ENCODE results near the gene PTPN20.

GRCh38 chr10:47024046-47024322, 112.8 kb downstream of the PTPN20 start:
- no peak for TF ChIP-seq EZH2 (IDR thresholded peaks at IDR 0.05; ENCODE audit: borderline replicate concordance, low read depth, low read length, severe bottlenecking)
- no peak for TF ChIP-seq CTCF (IDR thresholded peaks at IDR 0.05; ENCODE audit: borderline replicate concordance, extremely low read depth, low read length, poor library complexity, severe bottlenecking)
